ENCODE data around the gene MYL6B. TPM values are rescaled to one million over a fixed set of nuclear protein-coding genes. Genes with fewer than 3 reads are reported as not detected.

MYL6B gene
- total RNA-seq, 3 donors from 2014 or later, result 13.0 to 39.8 (median 22.7) TPM

GRCh38 chr12:56178347-56178746 lies 26.0 kb downstream of the MYL6B start:
- no peak for ATAC-seq
- TF ChIP-seq, protein P1, sequence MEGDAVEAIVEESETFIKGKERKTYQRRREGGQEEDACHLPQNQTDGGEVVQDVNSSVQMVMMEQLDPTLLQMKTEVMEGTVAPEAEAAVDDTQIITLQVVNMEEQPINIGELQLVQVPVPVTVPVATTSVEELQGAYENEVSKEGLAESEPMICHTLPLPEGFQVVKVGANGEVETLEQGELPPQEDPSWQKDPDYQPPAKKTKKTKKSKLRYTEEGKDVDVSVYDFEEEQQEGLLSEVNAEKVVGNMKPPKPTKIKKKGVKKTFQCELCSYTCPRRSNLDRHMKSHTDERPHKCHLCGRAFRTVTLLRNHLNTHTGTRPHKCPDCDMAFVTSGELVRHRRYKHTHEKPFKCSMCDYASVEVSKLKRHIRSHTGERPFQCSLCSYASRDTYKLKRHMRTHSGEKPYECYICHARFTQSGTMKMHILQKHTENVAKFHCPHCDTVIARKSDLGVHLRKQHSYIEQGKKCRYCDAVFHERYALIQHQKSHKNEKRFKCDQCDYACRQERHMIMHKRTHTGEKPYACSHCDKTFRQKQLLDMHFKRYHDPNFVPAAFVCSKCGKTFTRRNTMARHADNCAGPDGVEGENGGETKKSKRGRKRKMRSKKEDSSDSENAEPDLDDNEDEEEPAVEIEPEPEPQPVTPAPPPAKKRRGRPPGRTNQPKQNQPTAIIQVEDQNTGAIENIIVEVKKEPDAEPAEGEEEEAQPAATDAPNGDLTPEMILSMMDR (IDR thresholded peaks at IDR 0.05), result no peak
- Histone ChIP-seq H3K36me3 (ENCODE audit: low read depth) (peaks cover 15% of the 10 kb centered on the region), H3K4me1 (ENCODE audit: low read depth) (no peaks in the 10 kb centered on the region), H3K9me3 (no peaks in the 10 kb centered on the region), H3K4me3 (no peak overlapping the region)
- intact Hi-C loops (cut with DNase I, micrococcal nuclease), result no loop called here
- no peak for DNase-seq

- TF ChIP-seq, protein P1 (IDR thresholded peaks at IDR 0.05), result no peak
- ATAC-seq (no peak), DNase-seq (no peak)
- H3K4me1 ChIP-seq (ENCODE audit: low read depth), result peaks cover 18% of the 10 kb centered on the region
- intact Hi-C loops (cut with DNase I, micrococcal nuclease), result loop anchor here in 1 of 2 donors (10.0 kb wide), 1 partner anchor 62 kb away; the partner anchor contains the start of gene ESYT1
- H3K4me3 ChIP-seq, result no peak overlapping the region
- no peaks in the 10 kb centered on the region for H3K36me3 ChIP-seq (ENCODE audit: low read depth)
- no peaks in the 10 kb centered on the region for H3K9me3 ChIP-seq
Measured at GRCh38 chr12:56186957-56187356, 34.6 kb downstream of the MYL6B start.

DNA sequence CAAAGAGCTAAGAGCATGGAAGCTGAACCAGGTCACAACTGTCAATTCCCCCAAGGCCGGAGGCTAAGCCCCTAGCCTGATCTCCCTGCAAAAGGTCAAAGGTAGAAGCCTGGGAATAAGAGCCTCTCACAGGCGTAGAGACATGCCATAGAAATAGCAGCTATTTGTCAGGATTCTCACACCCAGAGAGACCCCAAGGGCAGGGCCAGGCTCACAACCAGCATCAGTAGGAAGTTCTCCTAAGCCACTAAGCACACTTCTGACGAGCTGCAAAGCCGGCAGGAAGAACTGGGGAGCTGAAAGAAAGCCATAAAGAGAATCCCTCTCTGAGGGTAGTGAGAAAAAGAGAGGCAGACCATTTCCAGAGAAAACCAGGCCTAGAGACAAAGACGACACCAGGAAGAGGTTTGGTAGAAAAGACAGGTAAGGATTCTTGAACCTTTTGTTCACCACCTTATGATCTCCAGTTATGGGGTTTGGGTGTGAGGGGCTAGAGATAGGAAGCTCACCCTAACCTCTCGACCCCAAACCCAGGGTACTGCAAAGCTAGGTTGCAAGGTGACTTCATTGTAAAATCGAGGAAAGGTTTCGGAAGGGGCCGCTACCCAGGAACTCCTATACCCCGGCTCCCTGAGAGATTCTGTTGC lies 35.9 kb downstream of the MYL6B start:
- peak overlapping the region; percentile 65 for H3K4me3 ChIP-seq
- no peak for DNase-seq
- H3K4me1 ChIP-seq (ENCODE audit: low read depth), result peaks cover 21% of the 10 kb centered on the region
- H3K36me3 ChIP-seq (ENCODE audit: low read depth), result no peaks in the 10 kb centered on the region
- no peaks in the 10 kb centered on the region for H3K9me3 ChIP-seq
- TF ChIP-seq, protein P1 (IDR thresholded peaks at IDR 0.05), result no peak
- ATAC-seq, result no peak
- intact Hi-C loops (cut with DNase I, micrococcal nuclease), result loop anchor here in 1 of 2 donors (10.0 kb wide), 1 partner anchor 63 kb away; the partner anchor contains the start of gene ESYT1

- TF ChIP-seq, protein P1 (IDR thresholded peaks at IDR 0.05), result no peak
- DNase-seq (no peak), ATAC-seq (peak; percentile 15)
- no peaks in the 10 kb centered on the region for H3K36me3 ChIP-seq (ENCODE audit: low read depth)
- intact Hi-C loops (cut with DNase I, micrococcal nuclease), result loop anchor here in 1 of 2 donors (10.0 kb wide), 1 partner anchor 64 kb away; the partner anchor contains the start of gene ESYT1
- no peaks in the 10 kb centered on the region for H3K9me3 ChIP-seq
- peak overlapping the region; percentile 65 for H3K4me3 ChIP-seq
- H3K4me1 ChIP-seq (ENCODE audit: low read depth), result peaks cover 21% of the 10 kb centered on the region
Measured at GRCh38 chr12:56188778-56189098, 36.4 kb downstream of the MYL6B start.

DNA sequence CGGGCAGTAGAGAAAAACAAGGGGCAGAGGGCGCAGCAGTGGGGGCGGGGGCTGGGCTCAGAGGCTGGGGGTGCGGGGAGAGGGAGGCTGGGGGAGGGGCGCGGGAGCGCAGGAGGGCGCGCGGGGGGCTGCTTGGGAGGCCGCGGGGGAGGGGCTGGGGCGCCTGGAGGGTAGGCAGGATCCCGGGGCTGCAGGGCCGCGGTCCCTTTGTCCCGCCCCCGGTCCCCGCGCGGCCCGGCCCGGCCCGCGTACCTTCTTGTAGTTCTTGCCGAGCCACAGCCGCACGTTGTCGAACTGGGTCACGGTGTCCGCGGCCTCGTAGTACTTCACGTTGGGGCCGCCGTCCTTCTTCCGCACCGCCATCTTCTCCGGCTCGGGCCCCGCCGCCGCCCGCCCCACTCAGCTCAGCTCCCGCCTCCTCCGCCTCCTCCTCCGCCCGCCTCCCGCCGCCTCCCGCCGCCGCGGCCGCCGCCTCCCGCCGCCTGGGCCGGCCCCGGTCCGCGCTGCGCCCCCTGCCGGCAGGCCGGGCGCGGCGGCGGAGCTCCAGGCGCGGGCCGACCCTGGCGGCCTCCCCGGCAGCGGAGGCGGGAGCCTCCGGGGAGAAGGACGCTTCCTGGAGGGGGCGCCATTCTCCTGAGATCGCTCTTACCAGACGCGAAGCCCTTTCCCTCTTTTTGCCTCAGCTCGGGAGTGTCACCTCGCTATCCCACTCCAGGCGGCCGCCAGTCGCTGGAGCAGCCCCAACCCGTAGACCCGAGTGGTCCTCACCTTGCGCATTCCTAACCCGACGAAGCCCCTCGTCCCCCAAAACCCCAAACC lies 36.9 kb downstream of the MYL6B start, which contains the start of gene SMARCC2:
TSS of gene SMARCC2 (minus strand) at position 385 of the 819 bp plus-strand sequence. CDS start at position 363, 22 bp downstream.
- TF ChIP-seq, protein P1 (IDR thresholded peaks at IDR 0.05), result peak; percentile 83
- no peaks in the 10 kb centered on the region for H3K36me3 ChIP-seq (ENCODE audit: low read depth)
- peak within 1 kb of the TSS; percentile 65 for H3K4me3 ChIP-seq
- intact Hi-C loops (cut with DNase I, micrococcal nuclease), result loop anchor here in 1 of 2 donors (10.0 kb wide), 1 partner anchor 65 kb away; the partner anchor contains the start of gene ESYT1
- ATAC-seq, result peak; percentile 93
- no peaks in the 10 kb centered on the region for H3K9me3 ChIP-seq
- peak; percentile 93 to 96 (median 94) for DNase-seq
- peaks cover 21% of the 10 kb centered on the region for H3K4me1 ChIP-seq (ENCODE audit: low read depth)
